Neuronal stem cell (in vitro differentiated cells): Measurements from ENCODE around the gene PLCXD1.

ENCODE experiments used
- DNase-seq: peaks from one replicate; pipeline ENCODE4 v3.0.0-alpha.2; 2013; ENCODE audit warnings: low spot score
- H2AFZ ChIP-seq: one replicate; pipeline ENCODE4 v1.6.1; 2013; ENCODE audit warnings: mild to moderate bottlenecking, low read length, inconsistent platforms
- H2AK5ac ChIP-seq: 2 replicates; pipeline ENCODE4 v1.6.1; 2013; ENCODE audit warnings: low read depth, mild to moderate bottlenecking, inconsistent platforms, low read length, moderate library complexity, mixed read lengths
- H2BK120ac ChIP-seq: 2 replicates; pipeline ENCODE4 v1.6.1; 2013; ENCODE audit warnings: low read depth, mild to moderate bottlenecking, inconsistent platforms, low read length, moderate library complexity, mixed read lengths
- H2BK12ac ChIP-seq: one replicate; pipeline ENCODE4 v1.6.1; 2013; ENCODE audit warnings: low read length, inconsistent platforms
- H2BK15ac ChIP-seq: 2 replicates; pipeline ENCODE4 v1.6.1; 2013; ENCODE audit warnings: mild to moderate bottlenecking, low read length, inconsistent platforms, mixed read lengths
- H2BK5ac ChIP-seq: one replicate; pipeline ENCODE4 v1.6.1; 2013; ENCODE audit warnings: inconsistent platforms, mild to moderate bottlenecking, low read length, moderate library complexity
- H3K14ac ChIP-seq: one replicate; pipeline ENCODE4 v1.6.1; 2013; ENCODE audit warnings: low read length, inconsistent platforms
- H3K18ac ChIP-seq: 2 replicates; pipeline ENCODE4 v1.6.1; 2013; ENCODE audit warnings: low read length, inconsistent platforms
- H3K23ac ChIP-seq: 2 replicates; pipeline ENCODE4 v1.6.1; 2013; ENCODE audit warnings: low read depth, mild to moderate bottlenecking, mixed read lengths, low read length, inconsistent platforms; ENCODE audit not compliant: poor library complexity
- H3K27ac ChIP-seq: replicated peaks from 3 replicates; pipeline ENCODE4 v1.5.1; 2013; ENCODE audit warnings: low read length, inconsistent platforms
- H3K27me3 ChIP-seq, 3 experiments: 2 replicates each; pipeline ENCODE4 v1.6.1; 2013; ENCODE audit warnings: low read length in 3 of 3, mild to moderate bottlenecking in 2 of 3, inconsistent platforms in 1 of 3, low read depth in 1 of 3, mixed read lengths in 1 of 3, moderate library complexity in 1 of 3; ENCODE audit not compliant: control insufficient read depth in 3 of 3, insufficient read depth in 3 of 3
- H3K36me3 ChIP-seq, 2 donors: replicated peaks in 1 of 2; 2 replicates each; pipeline ENCODE4 v1.6.1; 2013; ENCODE audit warnings: low read length in 2 of 2; ENCODE audit not compliant: control insufficient read depth in 2 of 2, insufficient read depth in 2 of 2
- H3K4ac ChIP-seq: 2 replicates; pipeline ENCODE4 v1.6.1; 2013; ENCODE audit warnings: inconsistent platforms, mild to moderate bottlenecking, low read length, moderate library complexity
- H3K4me1 ChIP-seq, 2 donors: 1 replicate in 1 of 2; 2 replicates in 1 of 2; pipeline ENCODE4 v1.6.1; 2013; ENCODE audit warnings: low read length in 2 of 2, low read depth in 1 of 2; ENCODE audit not compliant: control insufficient read depth in 2 of 2, insufficient read depth in 1 of 2
- H3K4me2 ChIP-seq: one replicate; pipeline ENCODE4 v1.6.1; 2013; ENCODE audit warnings: mild to moderate bottlenecking, low read length, inconsistent platforms; ENCODE audit not compliant: insufficient read depth, poor library complexity, severe bottlenecking
- H3K4me3 ChIP-seq, 2 donors: 2 replicates each; pipeline ENCODE4 v1.5.1; 2013; ENCODE audit warnings: low read length in 2 of 2, mild to moderate bottlenecking in 2 of 2, inconsistent platforms in 1 of 2, moderate library complexity in 1 of 2
- H3K79me1 ChIP-seq: one replicate; pipeline ENCODE4 v1.6.1; 2013; ENCODE audit warnings: low read depth, mild to moderate bottlenecking, inconsistent platforms, low read length, moderate library complexity
- H3K9ac ChIP-seq: one replicate; pipeline ENCODE4 v1.6.1; 2013; ENCODE audit warnings: mild to moderate bottlenecking, low read depth, low read length, inconsistent platforms; ENCODE audit not compliant: poor library complexity
- H3K9me3 ChIP-seq, 2 donors: replicated peaks in 1 of 2; 2 replicates each; pipeline versions ENCODE3 to v1.6.1; 2013; ENCODE audit warnings: low read length in 2 of 2, mild to moderate bottlenecking in 2 of 2, inconsistent platforms in 1 of 2, low read depth in 1 of 2, mixed read lengths in 1 of 2, moderate library complexity in 1 of 2; ENCODE audit not compliant: control insufficient read depth in 2 of 2, insufficient read depth in 1 of 2
- H4K8ac ChIP-seq: one replicate; pipeline ENCODE4 v1.6.1; 2013; ENCODE audit warnings: low read depth, mild to moderate bottlenecking, inconsistent platforms, low read length, moderate library complexity
- H4K91ac ChIP-seq: one replicate; pipeline ENCODE4 v1.6.1; 2013; ENCODE audit warnings: low read length, low read depth, mild to moderate bottlenecking, inconsistent platforms; ENCODE audit not compliant: poor library complexity
- WGBS, 2 donors: extraction: QIAGEN DNeasy Blood & Tissue Kit; methylation state at CpG; one replicate each; pipeline ENCODE4 v1.1.7; 2013; ENCODE audit warnings: missing lambda C conversion rate in 2 of 2, mixed read lengths in 1 of 2; ENCODE audit not compliant: insufficient read length in 2 of 2, insufficient replicate concordance in 1 of 2; ENCODE audit errors: extremely low coverage in 2 of 2; 5-methylcytosine and 5-hydroxymethylcytosine counted together

Gene PLCXD1

DNA sequence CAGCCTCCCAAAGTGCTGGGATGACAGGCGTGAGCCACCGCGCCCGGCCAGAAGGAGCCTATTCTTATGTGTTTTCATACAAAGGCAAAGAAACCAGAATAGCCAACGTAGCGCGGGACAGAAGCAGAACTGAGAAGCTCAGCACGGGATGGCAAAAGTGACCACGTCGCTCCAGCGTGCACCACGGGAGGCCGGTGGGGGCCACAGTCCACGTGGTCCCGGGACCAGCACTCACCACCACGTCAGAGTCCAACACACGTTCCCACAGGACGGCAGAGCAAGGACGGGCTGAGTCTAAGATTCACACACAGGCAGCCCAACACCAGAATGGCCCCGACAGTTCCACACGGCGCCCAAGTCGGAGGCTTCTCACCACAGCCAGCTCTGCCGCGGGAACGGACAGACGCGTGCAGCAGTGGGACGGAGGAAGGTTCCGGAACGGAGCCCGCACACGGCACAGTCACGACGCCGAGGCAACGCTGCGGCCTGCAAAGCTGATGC lies 56.2 kb downstream of the PLCXD1 start:
- no peak overlapping the region for H2AK5ac ChIP-seq
- H2BK12ac ChIP-seq, result no peak overlapping the region
- no peak overlapping the region for H2AFZ ChIP-seq
- no peak overlapping the region for H4K8ac ChIP-seq
- H3K4me2 ChIP-seq, result no peak overlapping the region
- no peaks in the 10 kb centered on the region for H3K4me1 ChIP-seq
- H2BK120ac ChIP-seq, result no peak overlapping the region
- peaks cover 34 to 72% of the 10 kb centered on the region in 2 donors for H3K36me3 ChIP-seq
- H3K79me1 ChIP-seq, result peaks cover 8% of the 10 kb centered on the region
- H3K18ac ChIP-seq, result no peak overlapping the region
- WGBS, 2 donors, result no CpG with 5 or more reads among the region's 38 CpGs
- H3K27ac ChIP-seq, result no peak overlapping the region
- no peak overlapping the region for H3K23ac ChIP-seq
- no peak overlapping the region for H3K4me3 ChIP-seq
- peaks cover 9 to 14% of the 10 kb centered on the region in 2 donors for H3K9me3 ChIP-seq
- H4K91ac ChIP-seq, result no peak overlapping the region
- DNase-seq, result no peak
- no peak overlapping the region for H3K9ac ChIP-seq
- no peaks in the 10 kb centered on the region for H3K27me3 ChIP-seq
- H3K4ac ChIP-seq, result peak overlapping the region; percentile 37
- no peak overlapping the region for H2BK15ac ChIP-seq
- no peak overlapping the region for H2BK5ac ChIP-seq
- no peak overlapping the region for H3K14ac ChIP-seq

- H2BK5ac ChIP-seq, result no peak overlapping the region
- no peak overlapping the region for H2BK15ac ChIP-seq
- H2BK12ac ChIP-seq, result no peak overlapping the region
- H3K9me3 ChIP-seq, result peaks cover 9 to 14% of the 10 kb centered on the region in 2 donors
- no peak overlapping the region for H4K8ac ChIP-seq
- no peak overlapping the region for H4K91ac ChIP-seq
- no peaks in the 10 kb centered on the region for H3K4me1 ChIP-seq
- no peak overlapping the region for H3K4me2 ChIP-seq
- no CpG with 5 or more reads among the region's 53 CpGs for WGBS, 2 donors
- H3K14ac ChIP-seq, result no peak overlapping the region
- H3K4me3 ChIP-seq, result no peak overlapping the region
- no peak overlapping the region for H2AFZ ChIP-seq
- no peak overlapping the region for H3K27ac ChIP-seq
- no peak overlapping the region for H3K4ac ChIP-seq
- peaks cover 4% of the 10 kb centered on the region for H3K79me1 ChIP-seq
- no peaks in the 10 kb centered on the region for H3K27me3 ChIP-seq
- H3K23ac ChIP-seq, result peak overlapping the region; percentile 91
- DNase-seq, result no peak
- H3K18ac ChIP-seq, result no peak overlapping the region
- H2BK120ac ChIP-seq, result no peak overlapping the region
- H3K36me3 ChIP-seq, result peaks cover 26 to 63% of the 10 kb centered on the region in 2 donors
- no peak overlapping the region for H2AK5ac ChIP-seq
- H3K9ac ChIP-seq, result peak overlapping the region; percentile 30
These were observed 57.2 kb downstream of the PLCXD1 start for GRCh38 chrX:338281-338835.

DNA sequence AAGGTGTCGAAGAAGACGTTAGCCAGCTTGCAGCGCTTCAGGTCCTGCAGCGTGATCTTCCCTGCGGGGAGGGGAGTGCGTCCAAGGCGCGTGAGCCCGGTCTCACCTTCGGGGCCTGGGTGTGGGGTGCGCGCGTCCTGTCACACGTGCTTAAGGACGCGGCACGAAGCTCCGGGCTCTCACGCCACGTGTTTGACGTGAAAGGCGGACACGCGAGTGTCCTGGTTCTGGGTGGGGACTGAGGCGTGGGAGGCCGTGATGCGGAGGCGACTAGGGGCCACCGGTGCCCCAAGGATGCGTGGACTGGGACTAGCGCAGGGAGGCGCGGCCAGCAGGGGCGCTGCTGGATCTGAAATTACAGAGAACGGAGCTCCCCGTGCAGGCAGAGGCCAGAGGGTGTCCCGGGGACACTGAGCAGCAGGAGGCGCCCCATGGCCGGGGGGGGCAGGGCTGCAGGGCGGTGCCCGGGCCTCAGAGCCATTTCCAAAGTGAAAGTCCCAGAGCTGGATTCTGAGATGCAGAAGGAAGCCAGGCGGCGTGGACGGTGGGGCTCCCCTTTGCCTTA lies 57.7 kb downstream of the PLCXD1 start:
- Histone ChIP-seq H2AFZ (no peak overlapping the region), H3K9me3 (peaks cover 9 to 14% of the 10 kb centered on the region in 2 donors), H3K14ac (no peak overlapping the region), H3K4me3 (peak overlapping the region in 1 of 2 donors; percentile 22), H2BK15ac (no peak overlapping the region), H3K9ac (peak overlapping the region; percentile 30), H3K79me1 (peaks cover 4% of the 10 kb centered on the region), H3K23ac (peak overlapping the region; percentile 91), H2BK12ac (no peak overlapping the region), H2BK120ac (no peak overlapping the region), H3K27ac (no peak overlapping the region), H2AK5ac (no peak overlapping the region), H3K4me2 (no peak overlapping the region), H4K91ac (no peak overlapping the region), H2BK5ac (no peak overlapping the region), H3K4me1 (no peaks in the 10 kb centered on the region), H3K36me3 (peaks cover 23 to 59% of the 10 kb centered on the region in 2 donors), H3K27me3 (no peaks in the 10 kb centered on the region), H3K18ac (peak overlapping the region; percentile 57), H4K8ac (no peak overlapping the region), H3K4ac (no peak overlapping the region)
- WGBS, 2 donors, result no CpG with 5 or more reads among the region's 44 CpGs
- DNase-seq, result no peak

DNA sequence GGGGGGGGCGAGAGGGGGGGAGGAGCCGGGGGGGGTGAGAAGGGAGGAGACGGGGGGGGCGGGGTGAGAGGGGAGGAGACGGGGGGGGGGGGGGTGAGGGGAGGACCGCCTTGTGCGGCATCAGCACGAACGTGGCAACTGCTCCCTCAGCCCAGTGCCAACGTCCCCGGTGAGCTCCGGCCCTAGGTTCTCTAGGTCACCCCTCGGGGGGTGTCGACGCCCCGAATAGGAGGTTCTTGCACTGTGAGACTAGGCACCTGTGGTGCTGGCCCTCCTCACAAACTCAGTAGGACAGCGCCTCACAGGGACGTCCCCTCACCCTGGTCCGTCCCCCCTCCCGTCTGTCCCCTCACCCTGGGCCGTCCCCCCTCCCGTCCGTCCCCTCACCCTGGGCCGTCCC lies 58.9 kb downstream of the PLCXD1 start:
- Histone ChIP-seq H3K79me1 (peaks cover 2% of the 10 kb centered on the region), H2BK5ac (no peak overlapping the region), H2BK15ac (no peak overlapping the region), H4K91ac (no peak overlapping the region), H3K4me2 (no peak overlapping the region), H2BK120ac (no peak overlapping the region), H2AFZ (no peak overlapping the region), H3K23ac (no peak overlapping the region), H3K18ac (no peak overlapping the region), H3K27ac (no peak overlapping the region), H3K4me3 (no peak overlapping the region), H3K36me3 (peaks cover 29 to 59% of the 10 kb centered on the region in 2 donors), H3K9me3 (peaks cover 15 to 24% of the 10 kb centered on the region in 2 donors), H4K8ac (no peak overlapping the region), H3K27me3 (no peaks in the 10 kb centered on the region), H3K9ac (no peak overlapping the region), H2AK5ac (no peak overlapping the region), H3K4me1 (no peaks in the 10 kb centered on the region), H2BK12ac (no peak overlapping the region), H3K4ac (no peak overlapping the region), H3K14ac (no peak overlapping the region)
- DNase-seq, result no peak
- WGBS, 2 donors, result no CpG with 5 or more reads among the region's 24 CpGs
